GM23338 (cell line): ENCODE results near the gene DAPL1.

Experiments
- EZH2 ChIP-seq: fragments of 200-600 bp; sonication (generic); IDR thresholded peaks from one replicate; pipeline ENCODE4 v1.8.0; 2017; ENCODE audit warnings: antibody characterized with exemption, mild to moderate bottlenecking, low read depth; ENCODE audit not compliant: unreplicated experiment
- EZH2phosphoT487 ChIP-seq: fragments of 200-600 bp; sonication (generic); IDR thresholded peaks from one replicate; pipeline ENCODE4 v1.8.1; 2018; ENCODE audit warnings: antibody characterized with exemption; ENCODE audit not compliant: unreplicated experiment
- POLR2AphosphoS5 ChIP-seq: IDR thresholded peaks from 2 replicates; pipeline ENCODE4 v1.6.1; 2016; ENCODE audit warnings: antibody characterized with exemption, low read depth
- TF ChIP-seq, protein P1 (sequence below), 2 experiments: fragments of 200-600 bp in 1 of 2; sonication (generic) in 1 of 2; conservative IDR thresholded peaks; 2 replicates each; pipeline versions ENCODE4 v1.5.1 to v1.6.1; 2016 to 2017; ENCODE audit warnings: antibody characterized with exemption in 2 of 2, low read depth in 2 of 2, mild to moderate bottlenecking in 2 of 2, moderate library complexity in 1 of 2
- TF ChIP-seq, protein P2 (sequence below): IDR thresholded peaks from 2 replicates; pipeline ENCODE4 v1.6.1; 2016; ENCODE audit warnings: antibody characterized with exemption
- TF ChIP-seq, protein P3 (sequence below): IDR thresholded peaks from one replicate; pipeline ENCODE4 v1.6.1; 2018; ENCODE audit warnings: antibody characterized with exemption; ENCODE audit not compliant: unreplicated experiment

DNA sequence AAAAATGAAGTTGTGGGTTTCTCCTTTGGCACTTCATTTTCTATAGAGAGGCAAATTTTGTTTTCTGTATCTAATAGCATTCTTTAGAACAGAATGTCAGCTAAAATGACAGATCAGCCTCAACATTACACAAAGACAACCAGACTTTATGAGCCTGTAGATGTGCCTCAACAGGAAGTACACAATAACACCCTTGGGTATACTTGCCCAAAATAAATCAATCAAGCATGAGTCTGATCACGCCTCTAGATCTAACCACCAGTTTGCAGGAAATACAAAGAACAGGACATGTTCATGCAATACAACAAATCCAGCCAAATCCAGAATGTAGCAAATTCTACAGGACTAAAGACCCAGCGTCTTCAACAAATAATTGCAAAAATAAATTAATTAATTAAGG, 11.2 kb upstream of the DAPL1 start:
- TF ChIP-seq POLR2AphosphoS5 (no peak), EZH2phosphoT487 (no peak), EZH2 (no peak)
- TF ChIP-seq, protein P1, sequence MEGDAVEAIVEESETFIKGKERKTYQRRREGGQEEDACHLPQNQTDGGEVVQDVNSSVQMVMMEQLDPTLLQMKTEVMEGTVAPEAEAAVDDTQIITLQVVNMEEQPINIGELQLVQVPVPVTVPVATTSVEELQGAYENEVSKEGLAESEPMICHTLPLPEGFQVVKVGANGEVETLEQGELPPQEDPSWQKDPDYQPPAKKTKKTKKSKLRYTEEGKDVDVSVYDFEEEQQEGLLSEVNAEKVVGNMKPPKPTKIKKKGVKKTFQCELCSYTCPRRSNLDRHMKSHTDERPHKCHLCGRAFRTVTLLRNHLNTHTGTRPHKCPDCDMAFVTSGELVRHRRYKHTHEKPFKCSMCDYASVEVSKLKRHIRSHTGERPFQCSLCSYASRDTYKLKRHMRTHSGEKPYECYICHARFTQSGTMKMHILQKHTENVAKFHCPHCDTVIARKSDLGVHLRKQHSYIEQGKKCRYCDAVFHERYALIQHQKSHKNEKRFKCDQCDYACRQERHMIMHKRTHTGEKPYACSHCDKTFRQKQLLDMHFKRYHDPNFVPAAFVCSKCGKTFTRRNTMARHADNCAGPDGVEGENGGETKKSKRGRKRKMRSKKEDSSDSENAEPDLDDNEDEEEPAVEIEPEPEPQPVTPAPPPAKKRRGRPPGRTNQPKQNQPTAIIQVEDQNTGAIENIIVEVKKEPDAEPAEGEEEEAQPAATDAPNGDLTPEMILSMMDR (conservative IDR thresholded peaks at IDR 0.05; ENCODE audit: low read depth in 2 of 2): no peak
- TF ChIP-seq, protein P2, sequence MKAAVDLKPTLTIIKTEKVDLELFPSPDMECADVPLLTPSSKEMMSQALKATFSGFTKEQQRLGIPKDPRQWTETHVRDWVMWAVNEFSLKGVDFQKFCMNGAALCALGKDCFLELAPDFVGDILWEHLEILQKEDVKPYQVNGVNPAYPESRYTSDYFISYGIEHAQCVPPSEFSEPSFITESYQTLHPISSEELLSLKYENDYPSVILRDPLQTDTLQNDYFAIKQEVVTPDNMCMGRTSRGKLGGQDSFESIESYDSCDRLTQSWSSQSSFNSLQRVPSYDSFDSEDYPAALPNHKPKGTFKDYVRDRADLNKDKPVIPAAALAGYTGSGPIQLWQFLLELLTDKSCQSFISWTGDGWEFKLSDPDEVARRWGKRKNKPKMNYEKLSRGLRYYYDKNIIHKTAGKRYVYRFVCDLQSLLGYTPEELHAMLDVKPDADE: no peak
- TF ChIP-seq, protein P3, sequence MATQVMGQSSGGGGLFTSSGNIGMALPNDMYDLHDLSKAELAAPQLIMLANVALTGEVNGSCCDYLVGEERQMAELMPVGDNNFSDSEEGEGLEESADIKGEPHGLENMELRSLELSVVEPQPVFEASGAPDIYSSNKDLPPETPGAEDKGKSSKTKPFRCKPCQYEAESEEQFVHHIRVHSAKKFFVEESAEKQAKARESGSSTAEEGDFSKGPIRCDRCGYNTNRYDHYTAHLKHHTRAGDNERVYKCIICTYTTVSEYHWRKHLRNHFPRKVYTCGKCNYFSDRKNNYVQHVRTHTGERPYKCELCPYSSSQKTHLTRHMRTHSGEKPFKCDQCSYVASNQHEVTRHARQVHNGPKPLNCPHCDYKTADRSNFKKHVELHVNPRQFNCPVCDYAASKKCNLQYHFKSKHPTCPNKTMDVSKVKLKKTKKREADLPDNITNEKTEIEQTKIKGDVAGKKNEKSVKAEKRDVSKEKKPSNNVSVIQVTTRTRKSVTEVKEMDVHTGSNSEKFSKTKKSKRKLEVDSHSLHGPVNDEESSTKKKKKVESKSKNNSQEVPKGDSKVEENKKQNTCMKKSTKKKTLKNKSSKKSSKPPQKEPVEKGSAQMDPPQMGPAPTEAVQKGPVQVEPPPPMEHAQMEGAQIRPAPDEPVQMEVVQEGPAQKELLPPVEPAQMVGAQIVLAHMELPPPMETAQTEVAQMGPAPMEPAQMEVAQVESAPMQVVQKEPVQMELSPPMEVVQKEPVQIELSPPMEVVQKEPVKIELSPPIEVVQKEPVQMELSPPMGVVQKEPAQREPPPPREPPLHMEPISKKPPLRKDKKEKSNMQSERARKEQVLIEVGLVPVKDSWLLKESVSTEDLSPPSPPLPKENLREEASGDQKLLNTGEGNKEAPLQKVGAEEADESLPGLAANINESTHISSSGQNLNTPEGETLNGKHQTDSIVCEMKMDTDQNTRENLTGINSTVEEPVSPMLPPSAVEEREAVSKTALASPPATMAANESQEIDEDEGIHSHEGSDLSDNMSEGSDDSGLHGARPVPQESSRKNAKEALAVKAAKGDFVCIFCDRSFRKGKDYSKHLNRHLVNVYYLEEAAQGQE: no peak
